ENCODE data around the gene TALDO1.
A peak's percentile ranks its signal among the peaks of the same experiment; 100 is the strongest.

The TALDO1 gene

GRCh38 chr11:811446-812245 is 64.4 kb downstream of the TALDO1 start:
- no peaks in the 10 kb centered on the region for H3K9me3 ChIP-seq (ENCODE audit: control insufficient read depth, low read length)
- H3K4me3 ChIP-seq (ENCODE audit: insufficient read depth, low read depth, low read length, poor library complexity, severe bottlenecking), result no peak overlapping the region
- H3K27ac ChIP-seq (ENCODE audit: insufficient read depth, low read length, poor library complexity, severe bottlenecking), result peak overlapping the region; percentile 24
- H3K4me1 ChIP-seq (ENCODE audit: control insufficient read depth, insufficient read depth, low read length, poor library complexity, severe bottlenecking), result peaks cover 22% of the 10 kb centered on the region
- DNase-seq, result no peak
- H3K27me3 ChIP-seq (replicated peaks; ENCODE audit: control insufficient read depth, insufficient read depth, low read length, poor library complexity, severe bottlenecking), result no peaks in the 10 kb centered on the region
- H3K36me3 ChIP-seq (ENCODE audit: control insufficient read depth, insufficient read depth, low read length), result peaks cover 26% of the 10 kb centered on the region

GRCh38 chr11:812390-812789 is 65.1 kb downstream of the TALDO1 start:
- Histone ChIP-seq H3K27ac (ENCODE audit: insufficient read depth, low read length, poor library complexity, severe bottlenecking) (no peak overlapping the region), H3K27me3 (replicated peaks; ENCODE audit: control insufficient read depth, insufficient read depth, low read length, poor library complexity, severe bottlenecking) (no peaks in the 10 kb centered on the region), H3K36me3 (ENCODE audit: control insufficient read depth, insufficient read depth, low read length) (peaks cover 26% of the 10 kb centered on the region), H3K9me3 (ENCODE audit: control insufficient read depth, low read length) (no peaks in the 10 kb centered on the region), H3K4me3 (ENCODE audit: insufficient read depth, low read depth, low read length, poor library complexity, severe bottlenecking) (no peak overlapping the region), H3K4me1 (ENCODE audit: control insufficient read depth, insufficient read depth, low read length, poor library complexity, severe bottlenecking) (peaks cover 22% of the 10 kb centered on the region)
- no peak for DNase-seq

GRCh38 chr11:813072-813455 is 65.8 kb downstream of the TALDO1 start:
- Histone ChIP-seq H3K4me3 (ENCODE audit: insufficient read depth, low read depth, low read length, poor library complexity, severe bottlenecking) (no peak overlapping the region), H3K9me3 (ENCODE audit: control insufficient read depth, low read length) (no peaks in the 10 kb centered on the region), H3K36me3 (ENCODE audit: control insufficient read depth, insufficient read depth, low read length) (peaks cover 26% of the 10 kb centered on the region), H3K4me1 (ENCODE audit: control insufficient read depth, insufficient read depth, low read length, poor library complexity, severe bottlenecking) (peaks cover 22% of the 10 kb centered on the region), H3K27me3 (replicated peaks; ENCODE audit: control insufficient read depth, insufficient read depth, low read length, poor library complexity, severe bottlenecking) (no peaks in the 10 kb centered on the region), H3K27ac (ENCODE audit: insufficient read depth, low read length, poor library complexity, severe bottlenecking) (no peak overlapping the region)
- no peak for DNase-seq

GRCh38 chr11:813456-814096 is 66.3 kb downstream of the TALDO1 start:
- Histone ChIP-seq H3K4me3 (ENCODE audit: insufficient read depth, low read depth, low read length, poor library complexity, severe bottlenecking) (no peak overlapping the region), H3K27me3 (replicated peaks; ENCODE audit: control insufficient read depth, insufficient read depth, low read length, poor library complexity, severe bottlenecking) (no peaks in the 10 kb centered on the region), H3K36me3 (ENCODE audit: control insufficient read depth, insufficient read depth, low read length) (peaks cover 26% of the 10 kb centered on the region), H3K27ac (ENCODE audit: insufficient read depth, low read length, poor library complexity, severe bottlenecking) (no peak overlapping the region), H3K9me3 (ENCODE audit: control insufficient read depth, low read length) (no peaks in the 10 kb centered on the region), H3K4me1 (ENCODE audit: control insufficient read depth, insufficient read depth, low read length, poor library complexity, severe bottlenecking) (peaks cover 21% of the 10 kb centered on the region)
- DNase-seq, result no peak

Measured in effector memory CD4-positive, alpha-beta T cell (primary cell).